Stimulated activated CD4-positive, alpha-beta T cell treated with anti-CD3 and anti-CD28 coated beads, TNF-alpha, amount 100 ng/mL, for 48 hours (primary cell): ENCODE data around the gene STUB1.

Source experiments
- DNase-seq, 3 donors: peaks; one replicate each; pipeline ENCODE4 v3.0.0-alpha.2; 2020; ENCODE audit warnings: low read depth in 3 of 3

The STUB1 gene

GRCh38 chr16:679814-680624 lies at the start of gene STUB1:
Gene STUB1 (plus strand): TSS chr16:680410. CDS start chr16:680526, 116 bp downstream.
- DNase-seq = peak; percentile 84 to 93 (median 87)

- no peak for DNase-seq
Observed at GRCh38 chr16:630815-631405, 49.3 kb upstream of the STUB1 start, which contains the start of gene WFIKKN1. Gene WFIKKN1 (plus strand): TSS chr16:630985. CDS start chr16:631254, 269 bp downstream.

- DNase-seq = no peak
Observed at GRCh38 chr16:631808-632358, 48.3 kb upstream of the STUB1 start.

- DNase-seq = no peak
Observed at GRCh38 chr16:632486-633335, 47.5 kb upstream of the STUB1 start.

GRCh38 chr16:633336-634050 lies 46.7 kb upstream of the STUB1 start:
- no peak for DNase-seq

GRCh38 chr16:634051-634670 lies 46.0 kb upstream of the STUB1 start:
- no peak for DNase-seq

- DNase-seq = no peak
Observed at GRCh38 chr16:634996-635395, 45.2 kb upstream of the STUB1 start.

GRCh38 chr16:635573-636205 lies 44.5 kb upstream of the STUB1 start:
- DNase-seq = no peak

- peak; percentile 87 to 91 (median 88) for DNase-seq
Observed at GRCh38 chr16:636206-637080, 43.8 kb upstream of the STUB1 start, which contains the start of gene METTL26. Gene METTL26 (minus strand): TSS chr16:636305. CDS start chr16:636290, 15 bp downstream.

- DNase-seq = peak; percentile 80 to 95 (median 87)
Observed at GRCh38 chr16:637081-638018, 42.9 kb upstream of the STUB1 start.

- DNase-seq = no peak
Observed at GRCh38 chr16:638034-638543, 42.1 kb upstream of the STUB1 start.

- DNase-seq = no peak
Observed at GRCh38 chr16:638836-639235, 41.4 kb upstream of the STUB1 start.

GRCh38 chr16:640614-641013 lies 39.6 kb upstream of the STUB1 start:
- no peak for DNase-seq

- peak; percentile 37 to 77 (median 71) for DNase-seq
Observed at GRCh38 chr16:641326-642188, 38.7 kb upstream of the STUB1 start, which contains the start of gene MCRIP2. Gene MCRIP2 (plus strand): TSS chr16:641828. CDS start chr16:641992, 164 bp downstream.

- no peak for DNase-seq
Observed at GRCh38 chr16:642189-643049, 37.8 kb upstream of the STUB1 start.

- DNase-seq = no peak
Observed at GRCh38 chr16:643050-643368, 37.2 kb upstream of the STUB1 start.
